ENCODE data around the gene PDC.

- no peak for TF ChIP-seq CTCF (IDR thresholded peaks at IDR 0.05)
- no peak for TF ChIP-seq POLR2AphosphoS5 (IDR thresholded peaks at IDR 0.05)
Measured at GRCh38 chr1:186494832-186495271, 33.9 kb upstream of the PDC start.

All from prostate gland (tissue), 2 donors.